ENCODE measurements around the gene PTPRA.

- TF ChIP-seq, protein P1, sequence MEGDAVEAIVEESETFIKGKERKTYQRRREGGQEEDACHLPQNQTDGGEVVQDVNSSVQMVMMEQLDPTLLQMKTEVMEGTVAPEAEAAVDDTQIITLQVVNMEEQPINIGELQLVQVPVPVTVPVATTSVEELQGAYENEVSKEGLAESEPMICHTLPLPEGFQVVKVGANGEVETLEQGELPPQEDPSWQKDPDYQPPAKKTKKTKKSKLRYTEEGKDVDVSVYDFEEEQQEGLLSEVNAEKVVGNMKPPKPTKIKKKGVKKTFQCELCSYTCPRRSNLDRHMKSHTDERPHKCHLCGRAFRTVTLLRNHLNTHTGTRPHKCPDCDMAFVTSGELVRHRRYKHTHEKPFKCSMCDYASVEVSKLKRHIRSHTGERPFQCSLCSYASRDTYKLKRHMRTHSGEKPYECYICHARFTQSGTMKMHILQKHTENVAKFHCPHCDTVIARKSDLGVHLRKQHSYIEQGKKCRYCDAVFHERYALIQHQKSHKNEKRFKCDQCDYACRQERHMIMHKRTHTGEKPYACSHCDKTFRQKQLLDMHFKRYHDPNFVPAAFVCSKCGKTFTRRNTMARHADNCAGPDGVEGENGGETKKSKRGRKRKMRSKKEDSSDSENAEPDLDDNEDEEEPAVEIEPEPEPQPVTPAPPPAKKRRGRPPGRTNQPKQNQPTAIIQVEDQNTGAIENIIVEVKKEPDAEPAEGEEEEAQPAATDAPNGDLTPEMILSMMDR (IDR thresholded peaks at IDR 0.05), result no peak
- TF ChIP-seq POLR2AphosphoS5 (IDR thresholded peaks at IDR 0.05), result no peak
These were observed 39.5 kb upstream of the PTPRA start for GRCh38 chr20:2833761-2834160.

Data from stomach (tissue), 4 donors.